Caco-2 (cell line): ENCODE data around the gene ATAT1. TPM values are rescaled to one million over a fixed set of nuclear protein-coding genes. Genes with fewer than 3 reads are reported as not detected.

ENCODE experiments used
- BruUV-seq: library from RNA; stranded (reverse); fragments of 400-500 nt; replicated peaks from 2 replicates; lab custom pipeline; 2021; lab: Mats Ljungman, UMichigan
- CTCF ChIA-PET: fragments of 300-600 bp; sonication (Branson Sonifier 250); formaldehyde crosslinking; loops from one replicate; lab custom pipeline; 2022; ENCODE audit warnings: antibody characterized with exemption; lab: Charles Lee
- POLR2A ChIA-PET: fragments of 300-600 bp; sonication (Branson Sonifier 250); formaldehyde crosslinking; loops from one replicate; lab custom pipeline; 2022; ENCODE audit warnings: antibody characterized with exemption; lab: Charles Lee
- DNase-seq, 2 experiments: peaks; one replicate each; pipeline versions ENCODE4 v3.0.0 to v3.0.0-alpha.2; 2020 to 2022
- H3K27me3 ChIP-seq: replicated peaks from 2 replicates; pipeline ENCODE4 v1.6.0; 2011; ENCODE audit warnings: low read length; ENCODE audit not compliant: control insufficient read depth, insufficient read depth
- H3K36me3 ChIP-seq: 2 replicates; pipeline ENCODE4 v1.5.1; 2011; ENCODE audit warnings: low read length; ENCODE audit not compliant: control insufficient read depth, insufficient read depth
- H3K4me1 ChIP-seq: fragments of 250-450 bp; sonication (Bioruptor Pico); 2 replicates; pipeline ENCODE4 v1.5.1; 2020; ENCODE audit warnings: mild to moderate bottlenecking
- H3K4me3 ChIP-seq: 2 replicates; pipeline ENCODE4 v1.5.1; 2011; ENCODE audit warnings: low read depth, mild to moderate bottlenecking, control low read depth, low read length
- H3K9me3 ChIP-seq: fragments of 250-450 bp; sonication (Bioruptor Pico); 2 replicates; pipeline ENCODE4 v1.5.1; 2020; ENCODE audit warnings: mild to moderate bottlenecking, moderate library complexity
- H3K27ac Mint-ChIP-seq: one replicate; pipeline ENCODE4 v1.8.0; 2022; ENCODE audit warnings: mixed read lengths; ENCODE audit not compliant: unreplicated experiment
- H3K27me3 Mint-ChIP-seq: one replicate; pipeline ENCODE4 v1.8.0; 2022; ENCODE audit warnings: mixed read lengths; ENCODE audit not compliant: insufficient read depth, unreplicated experiment
- H3K36me3 Mint-ChIP-seq: one replicate; pipeline ENCODE4 v1.8.0; 2022; ENCODE audit warnings: mild to moderate bottlenecking, mixed read lengths; ENCODE audit not compliant: insufficient read depth, unreplicated experiment
- H3K4me1 Mint-ChIP-seq: one replicate; pipeline ENCODE4 v1.8.0; 2022; ENCODE audit warnings: low read depth, mixed read lengths; ENCODE audit not compliant: unreplicated experiment
- H3K4me3 Mint-ChIP-seq: one replicate; pipeline ENCODE4 v1.8.0; 2022; ENCODE audit warnings: mild to moderate bottlenecking, moderate library complexity, mixed read lengths; ENCODE audit not compliant: unreplicated experiment
- H3K9me3 Mint-ChIP-seq: one replicate; pipeline ENCODE4 v1.8.0; 2022; ENCODE audit warnings: mixed read lengths; ENCODE audit not compliant: unreplicated experiment
- intact Hi-C: fragments of 100-400 bp; cut with micrococcal nuclease; formaldehyde crosslinking; loops from one replicate; pipeline ENCODE4 v1.10.0; 2022; ENCODE audit not compliant: unreplicated experiment
- total RNA-seq: library from RNA; stranded (reverse); gene quantifications from 2 replicates; pipeline ENCODE4 v1.2.3, GENCODE V29; 2022
- TF ChIP-seq, protein P1 (sequence below), 2 experiments: fragments of 200-600 bp in 1 of 2; IDR thresholded peaks; 1 replicate in 1 of 2; 2 replicates in 1 of 2; pipeline versions ENCODE4 v1.5.1 to v1.8.0; 2011 to 2022; ENCODE audit warnings: antibody characterized with exemption in 1 of 2, control low read depth in 1 of 2, inconsistent platforms in 1 of 2, low read depth in 1 of 2, low read length in 1 of 2, mild to moderate bottlenecking in 1 of 2, moderate library complexity in 1 of 2; ENCODE audit not compliant: insufficient read depth in 1 of 2, severe bottlenecking in 1 of 2, unreplicated experiment in 1 of 2

The ATAT1 gene
- total RNA-seq, 1 experiment from 2014 or later = 17.9 TPM

DNA sequence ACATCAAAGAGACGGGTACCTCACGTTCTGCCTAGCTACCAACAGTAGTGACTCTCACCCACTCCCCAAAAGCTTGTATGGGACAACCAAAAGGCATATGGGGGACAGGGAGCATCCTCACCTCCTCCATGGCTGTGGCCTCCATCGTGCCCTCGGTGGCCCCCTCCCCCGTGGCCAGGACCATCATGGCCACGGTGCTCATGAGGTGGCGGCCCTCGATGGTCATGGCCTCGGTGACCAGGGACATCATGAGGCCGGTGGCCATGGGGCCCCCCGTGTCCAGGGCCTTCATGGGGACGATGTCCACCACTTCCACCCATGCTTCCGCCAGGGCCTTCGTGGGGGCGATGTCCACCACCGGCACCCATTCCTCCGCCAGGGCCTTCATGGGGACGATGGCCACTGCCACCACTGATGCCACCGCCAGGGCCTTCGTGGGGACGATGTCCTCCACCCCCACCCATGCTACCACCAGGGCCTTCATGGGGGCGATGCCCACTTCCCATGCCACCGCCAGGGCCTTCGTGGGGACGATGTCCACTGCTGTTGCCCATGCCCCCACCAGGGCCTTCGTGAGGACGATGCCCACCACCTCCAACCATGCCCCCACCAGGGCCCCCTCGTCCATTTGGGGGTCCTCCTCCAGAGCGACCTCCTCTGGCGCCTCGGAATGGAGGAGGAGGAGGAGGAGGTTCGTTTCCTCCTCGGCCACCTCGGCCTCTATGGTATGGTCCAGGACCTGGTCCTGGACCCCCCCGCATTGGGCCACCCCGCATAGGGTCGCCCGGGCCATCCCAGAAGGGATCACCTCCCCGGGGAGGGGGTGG is 24.6 kb upstream of the ATAT1 start:
- H3K4me3 Mint-ChIP-seq = no peak overlapping the region
- BruUV-seq = no TSS peak
- no peak for DNase-seq
- H3K27me3 Mint-ChIP-seq = no peaks in the 10 kb centered on the region
- H3K27ac Mint-ChIP-seq = no peak overlapping the region
- POLR2A ChIA-PET = no interaction called here
- peaks cover 95% of the 10 kb centered on the region for H3K36me3 Mint-ChIP-seq
- TF ChIP-seq, protein P1, sequence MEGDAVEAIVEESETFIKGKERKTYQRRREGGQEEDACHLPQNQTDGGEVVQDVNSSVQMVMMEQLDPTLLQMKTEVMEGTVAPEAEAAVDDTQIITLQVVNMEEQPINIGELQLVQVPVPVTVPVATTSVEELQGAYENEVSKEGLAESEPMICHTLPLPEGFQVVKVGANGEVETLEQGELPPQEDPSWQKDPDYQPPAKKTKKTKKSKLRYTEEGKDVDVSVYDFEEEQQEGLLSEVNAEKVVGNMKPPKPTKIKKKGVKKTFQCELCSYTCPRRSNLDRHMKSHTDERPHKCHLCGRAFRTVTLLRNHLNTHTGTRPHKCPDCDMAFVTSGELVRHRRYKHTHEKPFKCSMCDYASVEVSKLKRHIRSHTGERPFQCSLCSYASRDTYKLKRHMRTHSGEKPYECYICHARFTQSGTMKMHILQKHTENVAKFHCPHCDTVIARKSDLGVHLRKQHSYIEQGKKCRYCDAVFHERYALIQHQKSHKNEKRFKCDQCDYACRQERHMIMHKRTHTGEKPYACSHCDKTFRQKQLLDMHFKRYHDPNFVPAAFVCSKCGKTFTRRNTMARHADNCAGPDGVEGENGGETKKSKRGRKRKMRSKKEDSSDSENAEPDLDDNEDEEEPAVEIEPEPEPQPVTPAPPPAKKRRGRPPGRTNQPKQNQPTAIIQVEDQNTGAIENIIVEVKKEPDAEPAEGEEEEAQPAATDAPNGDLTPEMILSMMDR (IDR thresholded peaks at IDR 0.05; ENCODE audit: insufficient read depth in 1 of 2, low read depth in 1 of 2, low read length in 1 of 2, severe bottlenecking in 1 of 2, unreplicated experiment in 1 of 2) = no peak
- H3K4me1 Mint-ChIP-seq = no peaks in the 10 kb centered on the region
- intact Hi-C loops = no loop called here
- CTCF ChIA-PET = no interaction called here
- Histone ChIP-seq H3K4me3 (no peak overlapping the region), H3K9me3 (no peaks in the 10 kb centered on the region), H3K27me3 (no peaks in the 10 kb centered on the region), H3K4me1 (no peaks in the 10 kb centered on the region), H3K36me3 (peaks cover 11% of the 10 kb centered on the region)
- no peaks in the 10 kb centered on the region for H3K9me3 Mint-ChIP-seq

DNA sequence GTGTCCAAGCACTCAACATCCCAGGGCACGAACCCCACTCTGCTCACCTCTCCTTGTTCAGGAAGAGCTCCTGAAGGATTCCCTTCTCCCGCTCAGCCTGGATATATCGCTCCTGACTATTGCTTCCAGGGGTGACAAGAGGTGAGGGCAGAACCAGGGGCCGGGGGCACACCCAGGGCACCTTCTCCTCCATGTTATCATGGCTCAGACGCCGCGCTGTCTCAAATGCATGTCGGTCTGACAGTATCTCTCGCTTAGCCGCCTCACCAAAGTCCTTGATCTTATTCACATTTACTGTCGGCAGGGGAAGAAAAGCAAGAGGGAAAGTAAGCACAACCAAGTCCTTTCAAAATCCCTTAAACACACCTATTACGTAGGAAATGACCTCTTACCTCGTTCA is 22.7 kb upstream of the ATAT1 start:
- intact Hi-C loops = no loop called here
- Histone ChIP-seq H3K4me1 (no peaks in the 10 kb centered on the region), H3K9me3 (no peaks in the 10 kb centered on the region), H3K27me3 (no peaks in the 10 kb centered on the region), H3K4me3 (no peak overlapping the region), H3K36me3 (peaks cover 13% of the 10 kb centered on the region)
- CTCF ChIA-PET = no interaction called here
- no peak overlapping the region for H3K4me3 Mint-ChIP-seq
- H3K36me3 Mint-ChIP-seq = peaks cover 95% of the 10 kb centered on the region
- no peak overlapping the region for H3K27ac Mint-ChIP-seq
- BruUV-seq = no TSS peak
- H3K27me3 Mint-ChIP-seq = no peaks in the 10 kb centered on the region
- no peaks in the 10 kb centered on the region for H3K9me3 Mint-ChIP-seq
- DNase-seq = no peak
- H3K4me1 Mint-ChIP-seq = no peaks in the 10 kb centered on the region
- TF ChIP-seq, protein P1 (IDR thresholded peaks at IDR 0.05; ENCODE audit: insufficient read depth in 1 of 2, low read depth in 1 of 2, low read length in 1 of 2, severe bottlenecking in 1 of 2, unreplicated experiment in 1 of 2) = no peak
- POLR2A ChIA-PET = interaction anchor here (0.6 kb wide), 1 partner anchor 11 kb away, joined by 8 read pairs; no protein-coding TSS in a partner anchor

- H3K9me3 Mint-ChIP-seq = no peaks in the 10 kb centered on the region
- ChIA-PET CTCF (no interaction called here), POLR2A (interaction anchor here (1.0 kb wide), 1 partner anchor 9 kb away, joined by 4 read pairs; no protein-coding TSS in a partner anchor)
- Histone ChIP-seq H3K4me3 (no peak overlapping the region), H3K36me3 (peaks cover 4% of the 10 kb centered on the region), H3K9me3 (no peaks in the 10 kb centered on the region), H3K27me3 (no peaks in the 10 kb centered on the region), H3K4me1 (no peaks in the 10 kb centered on the region)
- no peak for DNase-seq
- peaks cover 90% of the 10 kb centered on the region for H3K36me3 Mint-ChIP-seq
- no peaks in the 10 kb centered on the region for H3K27me3 Mint-ChIP-seq
- TF ChIP-seq, protein P1 (IDR thresholded peaks at IDR 0.05; ENCODE audit: insufficient read depth in 1 of 2, low read depth in 1 of 2, low read length in 1 of 2, severe bottlenecking in 1 of 2, unreplicated experiment in 1 of 2) = no peak
- BruUV-seq = no TSS peak
- intact Hi-C loops = no loop called here
- H3K4me3 Mint-ChIP-seq = no peak overlapping the region
- no peak overlapping the region for H3K27ac Mint-ChIP-seq
- H3K4me1 Mint-ChIP-seq = peaks cover 14% of the 10 kb centered on the region
Observed at GRCh38 chr6:30610065-30610464, 16.6 kb upstream of the ATAT1 start.
